SK-MEL-5 (cell line): ENCODE data around the gene SELPLG. TPM values are rescaled to one million over a fixed set of nuclear protein-coding genes. Genes with fewer than 3 reads are reported as not detected.

Experiments used
- DNase-seq: peaks from one replicate; pipeline ENCODE4 v3.0.0-alpha.2; 2016; ENCODE audit warnings: low read depth, low spot score
- in situ Hi-C: cut with HindIII; loops from 2 replicates; pipeline ENCODE4 v1.10.0; 2016; ENCODE audit warnings: low sequenced_read_pairs, high pct_unique_total_duplicates, low pct_unique_long_range_greater_than_20kb
- polyA plus RNA-seq, 2 experiments: library from polyadenylated mRNA; depleted of rRNA; stranded (reverse); fragments of >200 nt; gene quantifications; 2 replicates each; pipeline ENCODE4 v1.2.3, GENCODE V29; 2015
- total RNA-seq: library from RNA; depleted of rRNA; stranded (reverse); fragments of >200 nt; shearing (Covaris generic); gene quantifications from 2 replicates; pipeline ENCODE4 v1.2.3, GENCODE V29; 2014; rRNA removed

The SELPLG gene
- 0.50 and 0.80 TPM in 2 replicates for total RNA-seq
- 0.35 and 1.0 TPM in 2 replicates for polyA plus RNA-seq (2015; cell fraction: cytosol; rRNA removed)
- polyA plus RNA-seq (2015; cell fraction: nucleus; rRNA removed), result 3.6 and 5.4 TPM in 2 replicates

DNA sequence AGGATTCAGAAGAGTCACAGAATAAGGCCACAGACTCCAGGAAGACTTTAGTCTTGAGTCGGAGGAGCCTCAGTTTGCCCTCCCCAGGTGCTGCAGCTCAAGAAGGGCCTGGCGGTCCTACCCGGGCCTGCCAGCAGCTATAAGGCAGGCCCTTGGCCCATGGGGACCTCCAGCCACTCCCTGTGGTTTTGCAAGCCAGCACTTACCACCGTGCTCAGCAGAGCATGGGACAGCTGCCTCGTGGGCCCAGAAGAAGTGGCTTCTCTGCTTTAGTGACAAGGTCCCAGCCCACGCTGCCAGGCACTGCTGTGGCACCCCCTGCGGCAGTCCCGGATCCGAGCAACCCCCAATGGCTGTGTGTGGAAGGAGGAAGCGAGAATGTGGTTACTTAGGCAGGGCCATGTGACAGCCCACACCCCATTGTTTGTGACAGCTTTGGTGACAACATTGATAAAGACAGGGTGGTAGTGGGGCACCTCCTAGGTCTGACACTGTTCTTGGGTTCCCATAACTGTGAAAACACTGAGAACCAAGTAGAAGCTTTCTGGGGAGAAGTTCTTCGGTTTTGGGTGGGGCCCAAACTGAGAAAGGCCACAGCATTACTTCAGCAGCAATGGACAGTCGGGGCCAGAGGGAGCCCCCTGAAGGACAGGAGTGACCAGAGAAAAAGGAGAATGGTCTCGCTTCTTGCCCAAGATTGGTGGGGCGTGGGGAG is at the start of gene SELPLG:
Gene SELPLG (minus strand): TSS at position 361 of the 715 bp plus-strand sequence. CDS start 9,587 bp downstream, outside the sequence.
- in situ Hi-C loops, result no loop called here
- DNase-seq, result no peak

- DNase-seq, result no peak
- in situ Hi-C loops, result no loop called here
Observed at GRCh38 chr12:108681317-108681716, 47.6 kb upstream of the SELPLG start.

GRCh38 chr12:108679106-108679681 is 45.5 kb upstream of the SELPLG start:
- DNase-seq, result no peak
- in situ Hi-C loops, result no loop called here

DNA sequence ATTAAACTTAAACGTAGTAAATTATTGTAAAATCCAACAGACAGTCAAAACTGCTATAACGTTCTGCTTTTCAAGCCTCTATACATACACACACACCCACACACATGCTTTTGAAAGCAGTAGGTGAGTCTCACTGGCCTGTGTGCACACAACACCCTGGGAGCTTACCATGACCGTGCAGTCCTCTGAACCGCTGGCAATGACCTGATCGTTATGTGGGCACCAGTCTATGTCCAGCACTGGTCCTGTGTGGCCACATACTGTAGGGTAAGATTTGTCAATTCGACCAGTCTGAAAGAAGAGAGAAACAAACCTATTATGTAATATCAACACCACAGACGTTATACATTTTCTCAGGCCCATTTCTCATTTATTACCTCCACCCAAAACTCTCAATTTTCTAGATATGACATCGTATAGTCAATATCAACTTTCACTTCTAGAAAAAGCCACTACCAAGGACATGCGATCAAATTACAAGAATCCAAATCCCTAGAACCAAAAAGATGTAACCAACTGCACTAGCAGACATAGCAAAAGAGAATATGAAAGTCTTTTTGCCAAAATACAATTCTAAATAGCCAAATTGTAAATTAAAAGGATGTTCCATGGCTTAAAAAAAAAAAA is 44.5 kb upstream of the SELPLG start:
- no peak for DNase-seq
- in situ Hi-C loops, result no loop called here

- in situ Hi-C loops, result no loop called here
- DNase-seq, result no peak
Observed at GRCh38 chr12:108677381-108677780, 43.7 kb upstream of the SELPLG start.

DNA sequence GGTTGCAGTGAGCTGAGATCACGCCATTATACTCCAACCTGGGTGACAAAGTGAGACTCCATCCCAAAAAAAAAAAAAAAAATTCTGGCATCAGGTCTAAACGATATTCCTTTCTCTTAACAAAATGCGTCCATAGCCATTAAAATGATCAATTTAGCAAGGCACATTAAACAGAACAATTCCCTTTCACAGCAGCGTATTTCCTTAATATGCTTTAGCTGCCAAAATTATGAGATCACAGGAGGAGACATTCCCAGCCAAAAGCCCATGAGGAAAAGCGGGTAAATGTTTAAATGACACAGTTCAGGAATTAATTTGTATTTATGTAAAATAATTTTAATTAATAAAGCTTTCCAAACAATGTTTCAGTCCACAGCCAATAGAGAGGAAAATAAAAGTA is 43.0 kb upstream of the SELPLG start:
- in situ Hi-C loops, result no loop called here
- no peak for DNase-seq

GRCh38 chr12:108675792-108676191 is 42.1 kb upstream of the SELPLG start:
- DNase-seq, result no peak
- in situ Hi-C loops, result no loop called here

GRCh38 chr12:108672054-108672453 is 38.4 kb upstream of the SELPLG start:
- in situ Hi-C loops, result no loop called here
- DNase-seq, result no peak

- in situ Hi-C loops, result no loop called here
- no peak for DNase-seq
Observed at GRCh38 chr12:108671110-108671509, 37.4 kb upstream of the SELPLG start.

DNA sequence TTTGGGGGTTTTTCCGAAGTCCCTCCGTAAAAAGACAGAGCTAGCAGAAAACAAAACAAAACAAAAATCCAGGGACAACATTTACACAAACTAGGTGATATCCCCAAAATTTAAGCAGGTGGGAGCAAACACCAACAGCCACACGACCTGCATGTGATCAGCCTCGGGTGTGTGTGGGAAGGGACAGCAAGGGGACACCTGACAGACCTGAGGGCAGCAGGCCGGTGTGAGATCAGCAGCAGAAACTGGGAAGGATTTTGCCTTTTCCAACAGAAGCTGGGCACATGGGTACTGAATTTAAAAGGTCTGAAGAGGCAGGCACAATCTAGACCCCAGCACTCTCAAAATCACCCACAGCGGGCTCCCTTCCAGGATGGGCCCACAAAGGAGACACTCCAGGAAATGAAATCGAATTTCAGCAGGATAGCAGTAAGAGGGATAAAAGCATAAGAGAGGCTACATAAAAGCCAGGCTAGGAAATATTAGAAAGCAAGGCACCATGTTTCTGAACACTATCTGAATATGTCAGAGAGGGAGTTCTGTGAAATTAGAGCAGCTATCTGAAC is 36.5 kb upstream of the SELPLG start:
- DNase-seq, result no peak
- in situ Hi-C loops, result no loop called here

DNA sequence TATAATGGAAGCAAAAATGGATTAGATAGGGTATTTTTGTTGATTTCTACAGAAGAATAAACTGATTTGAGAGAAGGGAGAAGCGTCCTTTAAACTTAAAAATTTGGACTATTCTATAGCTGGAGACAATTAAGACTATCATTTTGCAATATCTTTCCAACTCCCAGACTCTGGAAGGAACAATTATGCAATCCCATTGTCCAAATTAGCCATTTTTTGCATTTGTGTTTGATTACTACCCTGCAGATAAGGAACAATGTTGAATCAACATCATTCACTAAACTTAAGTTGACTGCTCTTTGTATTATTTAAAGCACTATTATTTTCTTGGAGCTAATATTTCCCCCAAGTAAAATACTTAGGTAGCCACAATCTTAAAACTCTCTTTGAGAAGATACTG is 34.8 kb upstream of the SELPLG start:
- in situ Hi-C loops, result no loop called here

DNA sequence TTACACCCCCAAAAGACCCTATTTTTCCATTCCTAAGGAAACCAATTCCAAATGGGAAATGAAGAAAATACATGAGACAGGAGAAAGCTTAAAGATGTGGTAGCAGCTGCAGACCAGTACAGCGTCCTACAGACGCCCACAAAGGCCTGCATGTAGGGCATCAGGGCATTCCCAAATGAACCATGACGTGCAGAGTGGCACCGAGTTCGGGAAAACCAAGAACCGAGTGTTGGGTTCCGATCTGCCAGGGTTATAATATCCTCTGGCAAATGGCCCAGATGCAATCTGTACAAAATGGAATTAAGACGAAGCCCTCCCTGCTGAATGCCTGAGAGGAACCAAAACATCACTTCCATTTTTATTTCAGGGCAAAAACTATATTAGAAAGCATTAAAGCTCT is 34.4 kb upstream of the SELPLG start:
- no peak for DNase-seq
- in situ Hi-C loops, result no loop called here

More for the DNA sequence above, 34.8 kb upstream of the SELPLG start:
- no peak for DNase-seq

DNA sequence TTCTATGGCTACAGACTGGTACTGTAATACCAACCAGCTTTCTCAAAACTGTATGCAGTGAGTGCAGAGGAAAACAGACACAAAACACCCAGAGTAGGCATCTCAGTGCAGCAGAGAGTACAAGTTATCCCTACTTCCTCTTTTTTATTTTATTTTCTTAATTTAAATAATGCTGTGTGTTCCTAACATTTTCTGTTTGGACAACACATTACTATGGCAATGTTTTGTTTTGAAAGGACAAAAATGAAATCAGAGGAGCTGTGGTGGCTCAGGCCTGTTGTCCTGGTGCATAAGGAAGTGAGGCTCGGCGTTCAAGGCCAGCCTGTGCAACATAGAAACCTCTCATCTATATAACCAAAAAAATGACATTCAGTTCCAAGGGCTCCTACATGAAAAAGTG is 33.7 kb upstream of the SELPLG start:
- no peak for DNase-seq
- in situ Hi-C loops, result no loop called here

- in situ Hi-C loops, result no loop called here
Observed at GRCh38 chr12:108666401-108666881, 32.7 kb upstream of the SELPLG start.

DNA sequence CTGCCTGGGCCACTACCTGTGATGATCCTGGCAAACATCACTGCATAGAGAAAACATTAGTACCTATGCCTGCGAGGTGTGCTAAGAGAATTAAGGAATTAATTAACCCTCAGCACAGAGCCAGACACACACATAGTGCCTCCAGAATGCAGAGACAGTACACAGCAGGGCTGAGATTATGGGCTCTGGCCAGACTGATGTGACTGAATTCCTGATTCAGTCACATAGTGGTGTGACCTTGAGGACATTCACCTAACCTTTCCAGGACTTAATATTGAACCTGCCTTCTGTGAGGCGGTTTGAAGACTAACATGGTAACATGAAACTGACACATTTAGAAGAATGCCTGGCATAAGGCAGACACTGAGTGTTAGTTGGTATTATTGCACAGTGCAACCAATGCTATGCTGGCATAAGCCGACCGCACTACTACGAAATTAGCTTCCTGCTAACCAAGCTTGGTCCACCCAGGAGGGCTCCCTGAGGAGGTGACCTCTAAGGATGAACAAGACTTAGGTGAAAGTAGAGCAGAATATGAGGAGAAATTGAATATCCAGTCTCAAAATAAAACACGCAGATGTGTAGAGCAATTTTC is 32.0 kb upstream of the SELPLG start:
- in situ Hi-C loops, result no loop called here

More at GRCh38 chr12:108666401-108666881, 32.7 kb upstream of the SELPLG start:
- DNase-seq, result no peak

DNA sequence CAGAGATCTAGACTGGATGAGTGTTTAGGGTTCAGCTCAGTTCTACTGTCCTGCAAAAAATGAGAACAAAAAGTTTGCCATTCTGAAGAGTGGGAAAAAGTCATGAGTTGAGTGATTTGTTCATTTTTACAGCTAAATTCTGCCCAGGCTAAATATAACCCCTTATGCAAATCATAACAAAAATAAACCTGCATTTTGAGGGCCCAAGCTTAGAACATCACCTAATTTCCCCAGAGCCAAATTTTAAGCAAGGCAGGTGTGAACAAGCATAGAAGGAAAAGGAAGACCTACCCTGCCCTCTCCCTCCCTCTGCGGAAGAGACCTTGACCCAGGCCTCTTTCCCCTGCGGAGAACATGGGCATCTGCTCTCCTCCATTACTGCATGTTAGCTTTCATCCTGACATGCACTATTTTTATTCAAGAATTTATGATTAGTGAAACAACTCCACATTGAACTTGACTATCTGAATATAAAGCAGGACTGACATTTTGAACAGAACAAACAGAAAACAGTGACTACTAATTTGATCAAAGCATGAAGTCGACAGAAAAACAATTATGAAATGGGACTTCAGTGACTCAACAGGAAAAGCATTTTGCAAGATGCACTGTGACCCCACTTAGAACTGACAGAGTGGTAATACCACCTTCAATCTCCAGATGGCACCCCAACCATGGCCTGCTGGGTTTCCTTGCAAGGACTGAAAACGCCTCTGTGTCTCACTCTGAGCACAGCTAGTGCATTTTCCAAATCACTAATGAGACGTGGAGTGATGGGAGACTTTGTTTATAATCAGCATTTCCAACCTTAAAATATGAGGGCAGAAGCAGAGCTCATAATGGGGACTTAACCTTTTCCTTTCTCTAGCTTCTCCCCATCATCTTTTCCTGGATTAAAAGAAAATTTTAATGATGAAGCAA is 30.9 kb upstream of the SELPLG start:
- DNase-seq, result peak; percentile 93
- in situ Hi-C loops, result no loop called here

More for the DNA sequence above, 32.0 kb upstream of the SELPLG start:
- no peak for DNase-seq
